ENCODE measurements around the gene VSTM4.

The VSTM4 gene

DNA sequence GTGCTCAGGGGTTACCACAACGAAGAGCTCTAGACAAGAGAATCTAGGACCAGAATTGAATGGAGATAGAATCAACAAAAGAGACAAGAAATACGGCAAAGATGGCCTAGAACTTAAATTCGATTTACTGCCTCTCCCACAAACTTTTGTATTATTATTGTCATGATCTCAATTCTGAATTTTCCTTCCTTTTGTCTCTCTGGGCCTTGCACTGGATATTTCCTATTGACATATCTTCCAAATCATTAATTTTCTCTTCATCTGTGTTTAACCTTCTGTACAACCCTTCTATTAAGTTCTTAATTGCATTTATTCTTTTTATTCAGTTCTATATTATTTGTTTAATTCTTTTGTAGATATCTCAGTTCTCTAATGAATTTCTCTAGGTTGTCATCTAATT lies 28.4 kb downstream of the VSTM4 start:
- Mint-ChIP-seq H3K4me3 (no peak overlapping the region), H3K27ac (no peak overlapping the region), H3K4me1 (ENCODE audit: low read depth) (no peaks in the 10 kb centered on the region), H3K36me3 (ENCODE audit: low read depth) (no peaks in the 10 kb centered on the region), H3K27me3 (ENCODE audit: low read depth) (peaks cover 2% of the 10 kb centered on the region), H3K9me3 (peaks cover 13% of the 10 kb centered on the region)
- no peak for DNase-seq (ENCODE audit: low spot score)

DNA sequence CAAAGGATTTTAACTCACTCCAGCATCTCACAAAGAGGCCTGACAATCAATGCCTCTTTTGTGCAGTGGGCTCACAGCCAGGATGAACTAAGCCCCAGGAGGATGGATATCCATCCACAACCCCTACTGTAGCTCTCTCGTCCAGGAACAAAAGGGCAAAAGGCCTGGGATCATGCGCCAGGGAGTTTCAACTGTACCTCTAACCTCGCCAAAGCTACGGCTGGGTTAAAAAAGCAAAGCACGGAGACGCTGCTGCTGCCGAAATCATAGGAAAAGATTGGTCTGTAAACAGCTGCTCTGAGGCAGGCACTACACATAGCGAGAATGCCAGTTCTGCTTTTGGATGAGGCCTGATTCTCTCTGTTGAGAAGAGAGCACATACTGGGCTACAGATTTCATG lies 32.1 kb downstream of the VSTM4 start:
- Mint-ChIP-seq H3K4me3 (no peak overlapping the region), H3K27me3 (ENCODE audit: low read depth) (no peaks in the 10 kb centered on the region)
- no peak for DNase-seq (ENCODE audit: low spot score)

DNA sequence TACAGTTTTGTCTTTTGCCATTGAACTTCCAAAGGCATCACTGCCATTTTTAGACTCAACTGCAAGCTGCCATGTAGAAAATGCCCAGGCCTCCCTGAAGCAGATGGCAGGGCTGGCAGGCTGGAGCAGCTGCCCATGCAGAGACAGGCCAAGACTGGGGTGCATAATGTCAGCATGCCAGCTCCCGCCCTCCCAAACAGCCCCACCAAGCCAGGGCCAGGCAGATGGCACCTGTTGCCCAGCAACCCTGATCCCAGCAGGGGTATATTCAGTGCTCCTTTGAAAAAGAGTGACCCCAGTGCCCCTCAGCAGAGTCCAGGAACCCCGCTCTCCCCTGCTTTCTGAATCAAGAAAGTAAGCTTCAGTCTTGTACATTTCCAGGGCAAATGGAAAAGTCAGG lies 32.6 kb downstream of the VSTM4 start:
- H3K4me1 Mint-ChIP-seq (ENCODE audit: low read depth), result peaks cover 23% of the 10 kb centered on the region
- no peak overlapping the region for H3K4me3 Mint-ChIP-seq
- no peak overlapping the region for H3K27ac Mint-ChIP-seq
- H3K9me3 Mint-ChIP-seq, result peaks cover 13% of the 10 kb centered on the region
- no peak for DNase-seq (ENCODE audit: low spot score)
- no peaks in the 10 kb centered on the region for H3K36me3 Mint-ChIP-seq (ENCODE audit: low read depth)
- H3K27me3 Mint-ChIP-seq (ENCODE audit: low read depth), result no peaks in the 10 kb centered on the region

More for the DNA sequence above, 32.1 kb downstream of the VSTM4 start:
- peaks cover 22% of the 10 kb centered on the region for H3K4me1 Mint-ChIP-seq (ENCODE audit: low read depth)
- peaks cover 13% of the 10 kb centered on the region for H3K9me3 Mint-ChIP-seq
- H3K36me3 Mint-ChIP-seq (ENCODE audit: low read depth), result no peaks in the 10 kb centered on the region
- no peak overlapping the region for H3K27ac Mint-ChIP-seq

DNA sequence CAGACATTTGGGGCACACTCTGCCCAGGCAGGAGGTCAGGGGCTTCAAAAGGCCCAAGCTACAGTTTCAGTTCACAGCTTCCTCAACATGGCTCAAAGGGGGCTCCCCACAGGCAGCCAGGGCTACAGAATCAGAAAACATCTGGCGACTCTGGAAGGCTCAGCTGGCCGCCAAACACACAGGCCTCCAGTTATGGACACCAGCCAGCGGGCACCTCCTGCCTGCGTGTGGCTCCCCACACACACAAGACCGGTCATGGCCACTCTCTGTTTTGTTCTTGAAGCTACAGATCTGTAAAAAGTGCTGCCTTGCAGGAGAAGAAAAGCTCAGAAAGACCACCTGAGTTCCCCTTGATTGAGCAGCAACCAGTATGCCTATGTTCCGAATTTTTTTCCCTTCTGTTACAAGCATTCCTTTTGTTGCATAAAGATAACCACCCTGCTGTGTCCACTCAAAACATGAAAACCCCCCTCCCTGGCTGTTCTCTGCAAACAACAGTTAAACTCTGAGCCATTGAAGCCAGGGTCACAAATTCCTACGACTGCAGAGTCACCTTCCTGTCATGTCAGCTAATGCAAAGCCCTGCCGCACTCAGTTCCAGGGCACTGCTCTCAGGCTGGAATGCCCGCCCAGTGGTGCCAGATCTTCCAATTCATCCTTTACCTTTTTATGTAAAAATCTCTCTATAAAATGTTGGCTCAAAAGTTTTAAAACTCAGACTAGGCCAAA lies 33.6 kb downstream of the VSTM4 start:
- H3K36me3 Mint-ChIP-seq (ENCODE audit: low read depth), result no peaks in the 10 kb centered on the region
- peaks cover 4% of the 10 kb centered on the region for H3K9me3 Mint-ChIP-seq
- H3K27me3 Mint-ChIP-seq (ENCODE audit: low read depth), result no peaks in the 10 kb centered on the region
- H3K27ac Mint-ChIP-seq, result no peak overlapping the region
- no peak overlapping the region for H3K4me3 Mint-ChIP-seq
- H3K4me1 Mint-ChIP-seq (ENCODE audit: low read depth), result peaks cover 33% of the 10 kb centered on the region
- DNase-seq (ENCODE audit: low spot score), result no peak

DNA sequence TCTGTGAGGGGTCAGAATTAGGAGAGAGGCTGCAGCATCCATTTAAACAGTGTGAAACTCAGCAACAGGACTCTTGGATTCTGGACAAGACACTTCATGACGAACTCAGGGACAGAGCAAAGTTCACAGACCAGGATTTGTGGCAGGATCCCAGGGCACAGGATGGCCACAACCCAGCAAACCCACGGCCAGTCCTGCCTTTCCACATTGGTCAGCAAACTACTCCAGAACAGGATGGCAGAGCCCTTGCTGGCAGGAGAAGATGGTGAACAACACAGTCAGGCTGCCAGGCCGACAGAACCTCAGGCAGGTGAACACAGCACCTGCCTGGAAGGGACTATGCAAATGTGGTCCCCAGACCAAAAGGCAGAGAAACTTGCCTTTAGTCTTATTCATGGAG lies 34.4 kb downstream of the VSTM4 start:
- no peak overlapping the region for H3K4me3 Mint-ChIP-seq
- H3K27me3 Mint-ChIP-seq (ENCODE audit: low read depth), result no peaks in the 10 kb centered on the region
- no peak overlapping the region for H3K27ac Mint-ChIP-seq
- H3K4me1 Mint-ChIP-seq (ENCODE audit: low read depth), result peaks cover 39% of the 10 kb centered on the region
- H3K9me3 Mint-ChIP-seq, result no peaks in the 10 kb centered on the region
- DNase-seq (ENCODE audit: low spot score), result no peak
- no peaks in the 10 kb centered on the region for H3K36me3 Mint-ChIP-seq (ENCODE audit: low read depth)

GRCh38 chr10:49080071-49080470 lies 35.3 kb downstream of the VSTM4 start:
- Mint-ChIP-seq H3K9me3 (no peaks in the 10 kb centered on the region), H3K36me3 (ENCODE audit: low read depth) (no peaks in the 10 kb centered on the region), H3K27me3 (ENCODE audit: low read depth) (no peaks in the 10 kb centered on the region), H3K4me3 (peak overlapping the region; percentile 64), H3K4me1 (ENCODE audit: low read depth) (peaks cover 39% of the 10 kb centered on the region), H3K27ac (peak overlapping the region; percentile 81)
- peak; percentile 32 for DNase-seq (ENCODE audit: low spot score)

DNA sequence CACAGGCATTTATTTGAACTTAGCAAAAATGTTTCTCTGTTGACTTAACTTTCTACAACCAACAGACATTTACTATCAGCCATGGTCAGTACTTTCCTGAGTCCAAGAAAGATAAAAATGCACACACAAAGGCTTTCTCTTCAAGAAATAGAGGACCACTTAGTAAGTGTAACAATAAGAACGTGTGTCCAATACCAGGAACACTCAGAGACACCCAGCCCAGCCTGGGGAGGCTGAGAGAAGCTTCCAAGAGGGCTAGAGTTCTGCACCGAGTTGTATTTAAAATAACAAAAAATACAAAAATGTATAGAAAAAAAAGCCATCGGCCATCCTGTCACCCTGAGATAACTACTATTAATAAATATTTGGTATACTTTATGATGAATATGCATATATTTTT lies 35.8 kb downstream of the VSTM4 start:
- Mint-ChIP-seq H3K4me3 (no peak overlapping the region), H3K4me1 (ENCODE audit: low read depth) (peaks cover 39% of the 10 kb centered on the region), H3K27me3 (ENCODE audit: low read depth) (no peaks in the 10 kb centered on the region), H3K27ac (no peak overlapping the region), H3K36me3 (ENCODE audit: low read depth) (no peaks in the 10 kb centered on the region), H3K9me3 (no peaks in the 10 kb centered on the region)
- no peak for DNase-seq (ENCODE audit: low spot score)

DNA sequence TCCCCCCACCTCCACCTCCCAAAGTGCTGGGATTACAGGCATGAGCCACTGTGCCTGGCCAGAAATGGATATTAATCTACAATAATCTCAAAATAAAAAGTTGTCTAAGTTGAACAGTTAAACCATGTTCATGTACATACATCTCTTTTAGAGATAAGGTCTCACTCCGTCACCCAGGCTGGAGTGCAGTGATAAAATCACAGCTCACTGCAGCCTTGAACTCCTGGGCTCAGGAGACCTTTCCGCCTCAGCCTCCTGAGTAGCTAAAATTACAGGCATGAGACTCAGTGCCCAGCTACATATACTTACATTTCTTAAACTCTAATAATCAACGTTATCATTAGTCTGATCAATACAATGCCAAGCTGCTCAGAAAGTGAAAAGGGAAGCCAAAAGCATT lies 36.2 kb downstream of the VSTM4 start:
- no peaks in the 10 kb centered on the region for H3K27me3 Mint-ChIP-seq (ENCODE audit: low read depth)
- no peaks in the 10 kb centered on the region for H3K36me3 Mint-ChIP-seq (ENCODE audit: low read depth)
- no peak overlapping the region for H3K27ac Mint-ChIP-seq
- no peak for DNase-seq (ENCODE audit: low spot score)
- no peaks in the 10 kb centered on the region for H3K9me3 Mint-ChIP-seq
- H3K4me3 Mint-ChIP-seq, result no peak overlapping the region
- H3K4me1 Mint-ChIP-seq (ENCODE audit: low read depth), result peaks cover 39% of the 10 kb centered on the region

- no peak overlapping the region for H3K27ac Mint-ChIP-seq
- no peaks in the 10 kb centered on the region for H3K9me3 Mint-ChIP-seq
- no peak overlapping the region for H3K4me3 Mint-ChIP-seq
- no peak for DNase-seq (ENCODE audit: low spot score)
- H3K36me3 Mint-ChIP-seq (ENCODE audit: low read depth), result no peaks in the 10 kb centered on the region
- peaks cover 39% of the 10 kb centered on the region for H3K4me1 Mint-ChIP-seq (ENCODE audit: low read depth)
- no peaks in the 10 kb centered on the region for H3K27me3 Mint-ChIP-seq (ENCODE audit: low read depth)
Measured at GRCh38 chr10:49078433-49078832, 36.9 kb downstream of the VSTM4 start.

- no peak overlapping the region for H3K27ac Mint-ChIP-seq
Measured at GRCh38 chr10:49076741-49077521, 38.4 kb downstream of the VSTM4 start.

DNA sequence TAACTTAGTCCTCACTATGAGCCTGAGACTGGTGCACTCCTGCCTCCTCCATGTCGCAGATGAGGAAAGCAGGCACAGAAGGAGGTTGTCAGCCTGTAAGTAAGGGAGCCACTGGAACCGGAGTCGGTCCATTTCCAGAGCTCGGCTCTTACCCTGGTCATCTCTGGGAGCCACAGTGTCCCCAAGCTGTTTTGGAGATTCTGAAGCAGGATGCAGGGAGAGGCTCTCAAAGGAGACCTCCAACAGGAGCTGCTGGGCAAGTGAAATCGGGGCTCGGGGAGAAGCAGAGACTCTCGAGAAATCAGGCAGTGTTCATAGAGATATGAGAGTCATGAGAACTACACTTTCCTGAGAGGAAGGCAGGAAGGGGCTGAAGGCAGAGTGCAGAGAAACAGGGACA lies 39.0 kb downstream of the VSTM4 start:
- Mint-ChIP-seq H3K4me3 (no peak overlapping the region), H3K27me3 (ENCODE audit: low read depth) (no peaks in the 10 kb centered on the region), H3K27ac (no peak overlapping the region), H3K9me3 (peaks cover 6% of the 10 kb centered on the region), H3K4me1 (ENCODE audit: low read depth) (peaks cover 39% of the 10 kb centered on the region), H3K36me3 (ENCODE audit: low read depth) (no peaks in the 10 kb centered on the region)
- DNase-seq (ENCODE audit: low spot score), result no peak

More at GRCh38 chr10:49076741-49077521, 38.4 kb downstream of the VSTM4 start:
- Mint-ChIP-seq H3K4me3 (peak overlapping the region; percentile 6), H3K9me3 (peaks cover 6% of the 10 kb centered on the region), H3K4me1 (ENCODE audit: low read depth) (peaks cover 39% of the 10 kb centered on the region), H3K36me3 (ENCODE audit: low read depth) (no peaks in the 10 kb centered on the region), H3K27me3 (ENCODE audit: low read depth) (no peaks in the 10 kb centered on the region)
- peak; percentile 60 for DNase-seq (ENCODE audit: low spot score)

DNA sequence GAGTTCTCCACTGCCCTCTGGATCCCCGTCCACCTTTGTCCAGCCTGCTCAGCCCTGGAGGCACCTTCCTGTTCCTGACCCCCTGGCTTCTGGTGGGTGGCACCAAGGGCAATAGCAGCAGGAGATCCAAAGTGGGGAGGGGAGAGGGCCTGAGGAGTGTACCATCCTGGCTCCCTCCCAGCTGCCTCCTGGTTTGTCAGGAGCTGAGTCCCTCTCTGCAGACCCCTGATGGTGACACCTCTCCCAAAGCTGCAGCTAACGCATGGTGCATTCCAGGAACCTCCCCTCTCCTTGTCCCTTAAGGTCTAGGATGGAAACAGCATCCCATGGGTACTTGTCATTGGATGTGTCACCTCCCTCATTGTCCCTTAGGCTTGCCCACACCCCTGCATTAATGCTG lies 39.6 kb downstream of the VSTM4 start:
- peaks cover 35% of the 10 kb centered on the region for H3K4me1 Mint-ChIP-seq (ENCODE audit: low read depth)
- H3K27ac Mint-ChIP-seq, result no peak overlapping the region
- no peak overlapping the region for H3K4me3 Mint-ChIP-seq
- DNase-seq (ENCODE audit: low spot score), result no peak
- H3K9me3 Mint-ChIP-seq, result peaks cover 6% of the 10 kb centered on the region
- no peaks in the 10 kb centered on the region for H3K27me3 Mint-ChIP-seq (ENCODE audit: low read depth)
- no peaks in the 10 kb centered on the region for H3K36me3 Mint-ChIP-seq (ENCODE audit: low read depth)

DNA sequence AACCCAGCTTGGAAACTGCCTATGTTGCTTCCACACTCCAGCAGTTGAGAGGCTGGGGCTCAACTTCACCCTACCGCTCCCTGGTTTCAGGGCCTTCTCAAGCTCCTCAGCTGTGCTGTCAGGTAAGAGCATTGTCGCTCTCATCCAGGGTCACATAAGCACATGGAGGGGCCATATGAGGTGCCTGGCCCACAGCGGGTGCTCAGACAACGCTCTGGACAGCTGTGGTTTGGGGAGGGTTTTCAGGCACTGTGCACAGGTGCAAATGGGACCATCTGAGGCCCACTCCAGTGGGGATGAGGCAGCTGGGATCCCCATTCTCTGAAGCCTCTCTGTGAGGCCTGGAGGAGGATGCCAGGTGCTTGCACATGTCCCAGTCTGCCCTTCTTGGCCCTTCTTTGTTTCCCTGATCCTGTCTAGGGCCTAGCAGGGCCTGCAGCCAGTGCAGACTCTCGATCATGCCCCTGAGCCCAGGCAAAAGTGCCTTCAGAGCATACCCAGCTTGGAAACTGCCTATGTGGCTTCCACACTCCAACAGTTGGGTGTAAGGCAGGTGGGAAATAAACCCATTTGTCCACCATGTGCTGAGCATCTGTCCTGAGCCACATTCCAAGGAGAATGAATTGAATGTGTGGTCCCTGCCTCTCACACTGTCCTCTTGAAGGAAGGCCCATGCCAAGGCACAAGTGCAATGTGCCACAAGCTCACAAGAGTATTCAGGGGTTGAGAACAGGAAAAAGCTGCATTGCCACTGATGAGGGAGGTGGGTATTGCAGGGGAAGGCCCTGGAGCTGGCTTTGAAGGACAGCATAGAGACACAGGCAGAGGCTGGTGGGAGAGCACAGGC lies 40.3 kb downstream of the VSTM4 start:
- Mint-ChIP-seq H3K4me1 (ENCODE audit: low read depth) (peaks cover 29% of the 10 kb centered on the region), H3K9me3 (peaks cover 6% of the 10 kb centered on the region), H3K27ac (no peak overlapping the region), H3K27me3 (ENCODE audit: low read depth) (no peaks in the 10 kb centered on the region), H3K4me3 (no peak overlapping the region), H3K36me3 (ENCODE audit: low read depth) (no peaks in the 10 kb centered on the region)
- DNase-seq (ENCODE audit: low spot score), result no peak

Measured in T-helper 2 cell treated with Interferon-gamma antibody and Interleukin-4, amounts not matched to agents 5 μg/mL and 100 μg/mL, for 36 hours (primary cell).